DMS 273 treated with DMSO at 0.1 percent for 48 hours (cell line): ENCODE measurements around the gene GALNT6.

Source experiments
- DNase-seq: peaks from one replicate; lab custom pipeline; 2025; lab: John Stamatoyannopoulos, UW

The GALNT6 gene

DNA sequence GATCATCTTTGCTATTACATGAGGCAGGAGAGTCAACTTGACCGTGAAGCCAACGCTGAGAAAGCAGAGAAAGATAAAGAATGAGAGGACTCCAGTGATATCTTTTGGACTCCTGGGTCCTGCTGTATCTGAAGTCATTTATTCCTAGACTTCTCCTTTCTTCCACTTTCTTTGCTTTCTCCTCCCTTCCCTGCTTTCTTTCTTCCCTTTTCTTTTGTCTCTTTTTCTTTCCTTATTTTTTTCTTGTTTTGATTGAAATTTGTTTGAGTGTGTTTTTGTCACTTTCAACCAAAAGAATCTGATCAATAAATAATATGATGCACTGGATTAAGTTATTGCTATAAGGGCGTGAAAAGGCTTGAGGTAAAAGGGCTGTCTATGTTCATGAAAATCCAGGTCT, 13.4 kb upstream of the GALNT6 start:
- no peak for DNase-seq

DNA sequence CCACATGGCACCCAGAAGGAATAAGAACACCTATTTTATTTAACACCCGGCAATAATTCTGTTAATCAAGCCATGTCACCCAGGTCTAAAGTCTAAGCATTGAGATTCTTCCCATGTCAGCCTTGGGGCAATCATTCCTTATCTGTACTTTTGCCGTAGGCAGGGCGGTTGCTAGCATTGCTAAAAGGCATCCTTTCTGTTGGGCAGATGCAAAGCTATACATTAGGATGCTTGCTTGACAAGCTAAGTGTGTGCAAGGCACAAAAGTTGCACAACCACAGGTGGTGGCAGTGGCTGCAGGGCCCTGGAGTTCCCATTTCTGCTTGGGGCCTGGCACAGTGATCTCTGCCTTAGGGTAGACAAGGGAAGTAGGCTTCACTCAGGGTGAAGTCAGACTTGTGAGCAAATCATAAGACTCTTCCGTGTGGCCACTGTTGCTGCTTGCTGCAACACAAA, 12.5 kb upstream of the GALNT6 start:
- DNase-seq: no peak

DNA sequence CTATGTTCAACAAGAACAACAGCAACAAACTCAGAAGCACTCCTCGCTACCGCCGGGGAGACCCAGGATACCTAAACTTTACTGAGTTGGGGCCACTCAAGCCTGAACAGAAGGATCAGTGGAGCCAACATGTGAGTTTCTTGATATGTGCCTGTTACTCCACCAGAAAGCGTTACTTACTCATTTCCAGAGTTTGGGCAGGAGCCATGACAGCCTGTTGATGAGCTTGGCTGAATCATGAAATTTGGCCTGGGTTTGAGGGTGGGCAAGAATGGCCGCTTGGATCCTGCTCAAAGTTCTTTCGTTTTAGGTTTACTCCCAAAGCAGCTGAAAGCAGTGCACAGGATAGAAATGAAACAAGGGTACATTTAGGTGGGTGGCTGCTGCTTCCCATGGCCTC, 12.0 kb upstream of the GALNT6 start:
- DNase-seq: no peak

DNA sequence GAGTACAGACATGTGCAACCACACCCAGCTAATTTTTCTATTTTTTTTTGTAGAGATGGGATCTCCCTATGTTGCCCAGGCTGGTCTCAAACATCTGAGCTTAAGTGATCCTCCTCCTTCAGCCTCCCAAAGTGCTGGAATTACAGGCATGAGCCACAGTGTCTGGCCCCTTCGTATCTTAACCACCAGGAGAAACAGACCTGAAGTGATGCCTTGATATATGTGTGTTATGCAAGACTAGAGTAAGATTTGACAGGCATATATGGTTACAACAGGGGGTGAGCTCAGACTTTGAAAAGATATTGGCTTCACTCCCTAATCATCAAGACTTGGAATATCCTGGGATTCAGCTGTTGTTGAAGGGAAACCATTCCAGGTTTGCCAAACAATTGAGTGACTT, 10.7 kb upstream of the GALNT6 start:
- DNase-seq: no peak

DNA sequence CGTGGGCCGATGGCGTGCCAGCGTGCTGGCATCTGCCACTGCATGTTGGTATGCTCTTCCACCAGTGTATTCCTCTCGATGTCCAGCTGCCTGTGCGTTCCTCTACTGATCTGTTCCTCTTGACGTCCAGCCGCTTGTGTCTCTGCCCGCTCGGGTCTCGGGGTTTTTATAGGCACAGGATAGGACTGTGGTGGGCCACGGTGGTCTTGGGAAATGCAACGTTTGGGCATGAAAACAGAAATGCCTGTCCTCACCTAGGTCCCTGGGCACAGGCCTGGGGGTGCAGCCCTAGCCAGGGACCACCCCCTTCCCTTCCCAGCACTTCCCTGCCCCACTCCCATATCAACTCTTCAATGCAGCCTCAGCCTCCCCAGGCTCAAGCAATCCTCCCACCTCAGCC, 10.3 kb upstream of the GALNT6 start:
- DNase-seq: no peak

DNA sequence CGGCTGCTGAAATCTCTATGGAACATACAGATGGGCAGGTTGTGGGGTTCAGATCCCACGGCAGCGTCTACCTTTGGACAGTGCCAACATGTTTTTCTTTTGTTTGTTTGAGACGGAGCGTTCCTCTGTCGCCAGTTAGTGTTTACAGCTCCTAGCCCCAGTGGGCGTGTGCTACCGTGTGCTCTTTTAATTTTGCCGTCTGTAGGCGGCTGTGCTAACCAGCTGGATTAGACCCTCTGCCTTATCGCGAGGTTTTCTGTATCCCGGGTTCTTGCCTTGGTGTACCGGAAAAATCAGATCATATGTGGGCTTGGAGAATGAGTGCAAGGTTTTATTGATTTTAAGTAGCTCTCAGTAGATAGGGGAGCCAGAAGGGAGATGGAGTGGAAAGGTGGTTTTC, 9.8 kb upstream of the GALNT6 start:
- no peak for DNase-seq

DNA sequence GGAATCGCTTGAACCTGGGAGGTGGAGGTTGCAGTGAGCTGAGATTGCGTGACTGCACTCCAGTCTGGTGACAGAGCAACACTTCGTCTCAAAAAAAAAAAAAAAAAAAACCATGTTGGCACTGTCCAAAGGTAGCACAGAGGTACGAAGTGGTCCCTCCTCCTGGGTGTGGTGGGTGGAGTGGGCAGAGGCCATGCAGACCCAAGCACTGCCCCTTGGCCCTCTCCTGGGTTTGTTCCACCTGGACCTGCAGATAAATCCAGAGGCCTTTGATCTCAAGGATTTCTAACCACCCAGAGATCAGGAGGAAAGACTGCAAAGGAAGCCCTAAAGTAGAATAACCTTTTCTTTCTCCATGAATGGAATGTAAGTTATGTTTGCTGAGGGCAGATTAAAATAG, 8.7 kb upstream of the GALNT6 start:
- DNase-seq: no peak

DNA sequence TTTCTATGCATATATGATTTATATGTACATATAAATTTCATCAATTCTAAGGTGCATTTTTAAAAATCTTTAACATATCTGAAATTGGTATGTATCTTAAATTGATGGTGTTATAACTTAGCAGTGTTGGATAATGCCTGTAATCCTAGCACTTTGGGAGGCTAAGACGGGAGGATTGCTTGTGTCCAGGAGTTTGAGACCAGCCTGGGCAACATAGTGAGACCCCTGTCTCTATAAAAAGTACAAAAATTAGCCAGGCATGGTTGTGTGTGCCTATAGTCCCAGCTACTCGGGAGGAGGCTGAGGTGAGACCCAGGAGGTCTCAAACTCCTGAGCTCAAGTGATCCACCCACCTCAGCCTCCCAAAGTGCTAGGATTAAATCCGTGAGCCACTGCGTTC, 6.5 kb upstream of the GALNT6 start:
- DNase-seq: no peak

DNA sequence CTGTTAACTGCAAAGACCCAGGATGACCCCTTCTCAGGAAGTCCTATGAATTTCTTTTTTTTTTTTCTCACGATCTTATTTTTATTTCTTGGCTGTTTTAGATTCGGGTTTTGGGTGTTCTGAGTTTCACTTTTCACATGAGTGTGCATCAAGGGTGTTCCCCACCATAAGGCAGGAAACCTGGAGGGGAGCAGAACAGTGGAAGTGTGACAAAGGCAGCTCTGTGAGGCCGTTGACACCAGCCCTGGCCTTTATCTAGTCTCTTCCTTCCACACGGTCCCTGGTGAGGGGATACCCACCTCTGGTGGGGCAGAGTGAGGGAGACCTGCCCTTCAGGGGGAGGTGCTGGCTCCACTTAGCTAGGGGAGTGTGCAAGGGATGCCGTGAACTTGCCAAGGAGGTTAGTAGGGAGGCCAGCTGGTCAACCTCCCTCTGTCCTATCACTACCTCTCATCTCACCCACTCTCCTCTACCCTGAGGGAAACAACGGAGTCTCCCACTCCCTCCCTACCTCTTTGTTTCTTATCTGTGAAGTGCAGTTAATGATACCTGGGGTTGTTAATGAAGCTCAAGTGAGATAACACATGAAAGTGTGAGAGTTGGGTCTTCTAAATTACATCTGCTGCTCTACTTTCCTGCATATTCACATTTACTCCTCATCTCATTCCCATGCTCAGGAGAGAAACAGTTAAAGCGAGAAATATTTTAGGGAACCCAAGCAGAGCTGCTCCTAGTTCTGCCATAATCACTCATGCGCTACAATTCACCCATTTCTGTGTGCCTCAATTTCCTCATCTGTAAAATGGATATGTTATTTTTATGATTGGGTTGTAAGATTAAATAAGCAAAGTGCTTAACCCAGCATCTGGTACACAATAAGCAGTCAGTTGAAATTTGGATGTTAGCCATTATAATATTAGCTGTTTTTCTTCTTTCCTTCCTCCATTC, 4.4 kb upstream of the GALNT6 start:
- no peak for DNase-seq

DNA sequence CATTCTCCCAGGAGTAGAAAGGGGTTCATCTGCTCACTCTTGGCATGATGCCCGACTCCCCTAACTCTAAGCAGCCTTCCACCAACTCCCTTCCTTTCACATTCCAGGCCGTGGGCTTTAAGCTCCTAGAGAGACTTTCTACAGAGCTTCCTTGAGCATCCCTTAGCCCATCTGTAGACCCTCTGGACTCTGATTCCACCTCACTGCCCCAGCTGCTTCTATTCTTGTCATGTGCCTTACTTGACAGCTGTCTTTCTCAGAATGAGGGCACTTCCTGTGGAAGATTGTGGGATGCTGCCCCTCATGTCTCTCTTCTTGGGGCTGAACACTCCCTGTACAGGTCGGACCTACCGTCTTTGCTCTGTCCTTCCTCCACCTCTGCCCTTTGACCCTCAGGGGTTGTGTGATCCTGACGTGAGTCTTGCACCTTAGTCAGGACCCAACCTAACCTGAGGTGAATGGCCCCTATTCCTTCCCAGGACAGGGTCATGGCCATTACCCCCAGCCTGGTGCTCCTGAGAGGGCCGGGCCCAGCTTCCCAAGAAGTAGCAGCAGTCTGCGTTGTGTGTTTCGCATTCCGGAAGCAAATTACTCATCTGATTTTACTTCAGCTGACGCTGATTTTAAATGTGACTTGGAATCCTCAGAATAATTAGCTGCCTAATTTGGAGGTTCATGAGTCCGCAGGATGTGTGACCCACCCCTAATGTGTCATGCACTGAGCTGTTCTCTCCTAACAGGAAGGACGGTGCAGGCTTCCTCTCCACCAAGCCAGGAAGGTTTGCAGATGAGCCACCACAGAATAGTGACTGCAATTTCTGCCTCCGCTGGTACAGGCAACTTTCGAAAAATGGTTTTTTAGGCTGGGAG, 2.7 kb upstream of the GALNT6 start:
- DNase-seq: no peak

DNA sequence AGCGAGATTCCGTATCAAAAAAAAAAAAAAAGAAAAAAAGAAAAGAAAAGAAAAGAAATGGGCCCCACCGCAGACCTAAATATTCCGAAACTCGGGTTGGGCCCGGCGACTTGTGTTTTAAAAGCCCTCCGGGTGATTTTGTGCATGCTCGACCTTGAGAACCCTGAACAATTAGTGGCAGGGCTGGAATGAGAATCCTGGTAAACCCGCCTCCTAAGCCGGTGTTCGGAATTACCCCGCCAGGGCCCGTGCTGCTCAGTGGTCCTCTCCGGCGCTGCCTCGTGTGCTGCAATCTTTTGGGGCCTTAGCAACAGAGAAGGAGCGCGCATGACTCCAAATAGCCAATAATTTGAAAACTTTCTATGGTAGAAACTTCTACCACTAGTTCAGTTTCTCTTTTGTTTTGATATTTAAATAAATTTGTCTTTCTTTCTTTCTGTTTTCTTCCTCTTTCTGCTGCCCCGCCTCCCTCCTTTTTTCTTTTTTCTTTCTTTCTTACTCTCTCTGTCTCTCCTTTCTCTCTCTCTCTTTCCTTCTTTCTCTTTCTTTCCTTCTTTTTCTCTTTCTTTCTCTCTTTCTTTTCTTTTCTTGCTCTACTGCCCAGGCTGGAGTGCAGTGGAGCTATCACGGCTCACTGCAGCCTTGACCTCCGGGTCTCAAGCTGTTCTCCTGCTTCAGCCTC, 1.5 kb upstream of the GALNT6 start:
- DNase-seq: no peak

DNA sequence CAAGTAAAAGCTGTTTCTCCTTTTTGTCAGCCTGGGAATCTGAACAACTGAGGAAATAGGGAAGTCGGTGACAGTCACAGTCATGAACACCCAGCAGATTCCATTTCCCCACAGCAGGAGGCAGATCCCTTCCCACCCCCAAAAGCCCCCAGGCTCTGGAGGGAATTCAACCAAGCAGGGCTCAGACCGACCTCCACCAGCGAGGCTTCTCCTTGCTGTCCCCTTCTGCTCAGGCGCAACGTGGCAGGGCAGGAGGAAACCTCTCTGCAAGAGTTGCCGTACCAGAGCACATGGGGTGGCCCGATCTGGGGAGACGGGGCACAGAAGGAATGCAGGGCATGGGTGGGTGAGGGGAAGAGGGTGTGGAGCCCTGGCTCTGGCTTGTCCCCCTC, 319 bp downstream of the GALNT6 start:
- no peak for DNase-seq

DNA sequence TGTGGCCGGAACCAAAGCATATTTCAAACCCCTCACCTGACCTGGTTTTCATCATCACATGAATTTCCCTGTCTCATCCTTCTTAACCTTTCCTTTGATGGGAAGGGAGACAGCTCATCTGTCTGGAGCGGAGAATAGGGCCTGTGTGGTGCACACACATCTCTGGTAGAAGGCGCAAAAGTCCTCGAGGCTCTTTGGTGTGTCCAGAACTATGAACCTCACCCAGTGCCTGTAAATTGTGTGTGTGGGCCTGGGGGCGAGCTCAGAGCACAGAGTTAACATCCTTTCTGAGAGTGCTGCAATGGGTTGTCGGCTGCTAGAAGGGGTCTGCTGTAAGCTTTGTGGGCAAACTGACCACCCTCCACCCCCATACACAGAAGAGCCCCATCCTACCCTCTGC, 749 bp downstream of the GALNT6 start:
- no peak for DNase-seq

DNA sequence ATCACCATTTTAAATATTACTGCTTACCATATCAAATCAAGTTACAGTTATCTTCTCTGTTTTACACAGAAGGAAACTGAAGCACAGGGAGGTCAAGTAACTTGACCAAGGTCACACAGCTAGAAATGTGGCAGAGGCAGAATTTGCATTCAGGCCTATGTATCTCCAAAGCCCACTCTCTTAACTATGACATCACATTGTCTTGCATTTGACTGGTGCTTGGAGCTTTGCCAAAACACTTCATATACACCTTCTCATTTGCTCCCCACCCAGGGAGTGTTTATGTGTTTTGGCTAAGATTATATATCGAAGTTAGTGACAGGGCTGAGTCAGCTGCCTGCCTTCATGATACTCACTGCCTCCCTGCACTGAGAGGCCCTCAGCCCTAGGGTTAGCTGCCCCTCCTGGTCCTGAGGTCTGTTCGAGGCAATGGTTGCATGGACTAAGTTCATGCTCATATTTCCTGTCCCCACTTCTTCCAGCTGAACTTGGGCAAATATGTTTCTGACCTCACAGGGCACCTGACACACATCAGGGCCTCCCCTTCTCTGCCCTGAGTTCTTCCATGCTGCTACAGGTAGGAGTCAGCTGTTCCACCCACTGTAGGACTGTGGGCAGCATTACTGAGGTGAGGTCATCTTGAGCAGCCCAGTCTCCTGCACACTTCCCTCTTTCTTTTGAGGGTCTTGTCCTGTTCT, 1.8 kb downstream of the GALNT6 start:
- no peak for DNase-seq

DNA sequence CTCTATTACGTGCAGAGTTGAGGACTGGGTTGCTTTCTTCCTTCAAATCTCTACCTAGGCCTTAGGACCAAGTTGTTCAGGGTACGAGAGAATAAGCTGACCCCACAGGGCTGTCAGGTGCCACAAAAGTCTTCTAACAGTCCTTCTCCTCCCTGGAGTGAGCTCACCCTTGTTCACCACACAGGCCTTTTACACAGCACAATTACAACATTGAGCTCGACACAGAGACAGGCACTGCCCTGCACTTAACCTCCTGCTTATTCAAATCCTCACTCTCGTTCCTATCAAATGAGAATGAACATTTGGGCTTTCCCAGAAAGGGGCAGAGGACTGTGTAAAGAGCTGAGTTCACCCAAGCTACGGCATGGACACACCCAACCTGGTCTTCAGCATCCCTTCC, 2.4 kb downstream of the GALNT6 start:
- no peak for DNase-seq

DNA sequence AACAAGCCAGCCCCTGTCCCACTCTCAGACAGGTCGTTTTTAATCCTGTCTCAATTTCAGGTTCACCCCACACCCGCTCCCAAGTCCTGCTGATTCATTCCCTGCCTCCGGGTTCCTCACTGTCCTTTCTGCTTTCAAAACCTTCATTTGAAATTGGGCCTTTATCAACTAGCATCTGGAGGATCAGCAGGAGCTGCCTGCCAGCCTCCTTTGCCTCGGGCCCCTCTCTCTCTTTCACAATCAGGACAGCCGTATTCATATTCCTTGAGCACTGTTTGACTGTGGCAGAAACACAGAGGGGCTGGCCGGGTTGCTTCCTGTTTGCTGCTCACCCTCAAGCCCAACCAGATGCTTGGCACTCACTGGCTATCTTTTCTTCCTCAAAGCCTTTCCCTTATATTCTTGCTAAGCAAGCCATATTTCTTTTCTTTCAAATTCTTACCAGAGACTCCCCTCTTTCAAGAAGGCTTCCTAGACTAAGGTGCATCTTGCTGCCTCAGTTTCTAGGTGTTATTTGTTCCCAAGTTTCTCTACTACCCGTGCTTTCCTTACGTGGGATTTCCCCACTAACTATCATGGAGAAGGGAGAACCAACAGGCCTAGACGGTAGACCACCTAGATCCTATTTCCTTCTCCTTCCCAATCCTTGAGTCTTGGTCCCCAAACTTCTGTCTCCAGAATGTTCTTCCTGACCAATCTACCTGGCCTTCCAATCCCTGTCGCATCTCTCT, 3.0 kb downstream of the GALNT6 start:
- no peak for DNase-seq

DNA sequence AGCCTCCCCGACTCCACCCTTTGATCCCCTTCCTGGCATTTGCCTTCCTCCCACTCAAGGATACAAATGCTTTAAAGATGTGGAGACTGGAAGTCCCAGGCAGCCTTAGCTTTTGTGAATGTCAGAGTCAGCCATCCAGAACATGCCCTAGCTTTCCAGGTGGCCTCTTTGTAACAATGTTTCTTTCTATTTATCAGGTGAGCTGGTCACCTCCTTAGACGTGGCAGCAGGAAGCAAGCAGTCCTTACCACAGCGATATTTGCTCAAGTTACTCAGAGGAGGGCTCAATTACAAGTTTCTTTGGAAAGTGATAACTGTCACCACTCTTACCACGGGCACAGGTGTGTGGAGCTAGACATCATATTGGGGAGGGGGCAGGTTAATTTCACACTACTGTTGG, 4.9 kb downstream of the GALNT6 start:
- no peak for DNase-seq

DNA sequence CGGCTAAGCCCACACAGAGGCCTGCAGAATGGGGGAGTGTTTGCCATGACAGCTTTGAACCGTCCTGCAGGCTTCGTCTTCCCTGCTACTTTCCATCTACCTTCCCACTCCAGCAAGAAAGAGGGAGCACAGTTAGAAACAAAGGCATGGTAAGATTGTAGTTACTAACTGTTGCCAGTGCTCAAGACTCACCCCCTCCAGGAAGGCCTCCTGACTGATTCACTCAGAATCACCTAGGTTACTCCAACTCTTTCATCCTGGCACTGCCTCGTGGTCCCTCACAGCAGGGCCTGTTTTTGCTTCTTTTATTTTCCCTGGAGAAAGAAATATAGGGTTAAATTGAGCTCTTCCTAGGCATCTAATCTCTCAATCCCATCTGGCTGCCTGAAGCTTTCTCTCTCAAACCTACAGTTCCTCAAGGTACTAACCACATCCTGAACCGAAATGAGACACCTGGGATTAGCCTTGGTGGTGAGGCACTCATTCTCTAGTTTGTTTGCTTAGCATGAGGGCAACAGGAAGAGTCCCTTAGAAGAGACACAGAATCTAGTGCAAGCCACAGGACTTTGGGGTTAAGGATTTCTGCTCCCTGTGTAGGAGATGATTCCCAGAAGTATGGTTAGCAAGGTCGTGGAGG, 7.8 kb downstream of the GALNT6 start:
- no peak for DNase-seq

DNA sequence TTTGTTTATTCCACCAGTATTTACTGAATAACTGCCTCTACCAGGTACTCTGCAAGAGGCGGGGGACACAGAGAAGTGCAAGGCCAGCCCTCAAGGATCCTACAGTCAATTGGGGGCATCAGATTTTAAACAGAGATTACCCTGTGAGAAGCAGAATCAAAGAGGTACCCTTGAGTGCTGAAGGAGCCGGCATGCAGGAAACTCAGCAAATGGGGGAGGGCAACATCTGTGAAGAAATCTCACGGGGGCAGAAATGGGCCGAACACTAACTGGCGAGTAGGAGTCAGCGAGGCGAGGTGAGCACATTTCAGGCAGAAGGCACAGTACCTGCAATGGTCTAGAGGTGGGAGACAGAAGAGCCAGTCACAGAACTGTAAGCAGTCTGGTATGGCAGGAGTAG, 9.0 kb downstream of the GALNT6 start:
- no peak for DNase-seq

DNA sequence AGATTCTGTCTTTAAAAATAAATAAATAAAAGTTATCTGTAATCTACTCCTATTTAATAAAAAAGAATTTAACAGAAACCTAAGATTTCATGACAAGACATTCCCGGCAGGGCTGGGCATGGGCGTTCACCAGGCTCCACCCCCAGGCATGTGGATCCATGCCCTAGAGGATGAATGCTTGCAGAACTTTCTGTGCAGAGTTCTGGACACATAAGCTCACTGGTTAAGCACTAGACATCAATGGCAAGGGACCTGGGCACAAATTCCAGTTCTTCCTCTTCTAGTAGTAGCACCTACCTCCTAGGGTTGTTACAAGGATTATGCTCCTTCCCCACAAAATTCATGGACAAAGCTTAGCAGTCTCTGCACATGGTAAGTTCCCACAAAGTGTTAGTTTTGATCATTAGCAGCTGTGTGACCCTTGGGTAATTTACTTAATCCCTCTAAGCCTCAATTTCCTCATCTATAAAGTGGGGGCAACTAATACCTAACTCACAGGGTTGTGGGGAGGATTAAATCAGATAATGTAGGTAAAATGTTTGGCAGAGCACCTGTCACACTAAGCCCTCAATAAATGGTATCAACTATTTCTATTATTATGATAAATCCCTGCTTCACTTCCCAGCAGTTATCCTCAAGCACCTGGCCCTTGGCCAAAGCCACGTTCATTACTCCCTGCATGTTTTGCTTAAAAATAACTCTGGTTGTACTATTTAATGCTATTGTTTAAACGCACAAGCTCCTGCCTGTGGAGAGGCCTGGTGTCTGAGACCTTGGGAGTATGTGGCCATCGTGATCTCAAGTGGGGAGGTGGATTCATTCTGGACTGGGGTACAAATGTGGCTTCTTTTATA, 9.8 kb downstream of the GALNT6 start:
- no peak for DNase-seq
